SKM-1 (cell line): ENCODE results near the gene UBR2.
"Not testable (repeated sequence)": the region's sequence is repeated elsewhere in the genome, so short reads cannot be mapped to it uniquely, and the experiment has no call there.

Source experiments
- DNase-seq: peaks from one replicate; lab custom pipeline; 2025; ENCODE audit not compliant: unreplicated experiment; lab: John Stamatoyannopoulos, UW

UBR2 gene

GRCh38 chr6:42724825-42725224, 161.0 kb downstream of the UBR2 start:
- no peak for DNase-seq

GRCh38 chr6:42726026-42726425, 162.2 kb downstream of the UBR2 start:
- no peak for DNase-seq

GRCh38 chr6:42726485-42727086, 162.8 kb downstream of the UBR2 start:
- DNase-seq = peak; percentile 88

- no peak for DNase-seq
Observed at GRCh38 chr6:42727087-42727611, 163.3 kb downstream of the UBR2 start.

GRCh38 chr6:42727627-42728026, 163.8 kb downstream of the UBR2 start:
- DNase-seq = no peak

GRCh38 chr6:42729731-42730130, 165.9 kb downstream of the UBR2 start:
- no peak for DNase-seq

GRCh38 chr6:42733867-42734481, 170.1 kb downstream of the UBR2 start:
- DNase-seq = not testable (repeated sequence)

GRCh38 chr6:42735976-42736375, 172.1 kb downstream of the UBR2 start:
- no peak for DNase-seq

GRCh38 chr6:42740725-42741124, 176.9 kb downstream of the UBR2 start:
- DNase-seq = no peak

GRCh38 chr6:42742116-42742894, 178.5 kb downstream of the UBR2 start:
- DNase-seq = no peak
